ENCODE data around the gene CAVIN4.

The CAVIN4 gene

GRCh38 chr9:100580257-100580656 is 2.4 kb downstream of the CAVIN4 start:
- FAIRE-seq (no peak), DNase-seq (ENCODE audit: insufficient read length, low spot score) (no peak)
- TF ChIP-seq CTCF (IDR thresholded peaks at IDR 0.05; ENCODE audit: insufficient read depth, missing control alignments) = no peak

GRCh38 chr9:100581081-100581480 is 3.2 kb downstream of the CAVIN4 start:
- no peak for DNase-seq (ENCODE audit: insufficient read length, low spot score)
- no peak for FAIRE-seq
- no peak for TF ChIP-seq CTCF (IDR thresholded peaks at IDR 0.05; ENCODE audit: insufficient read depth, missing control alignments)

- DNase-seq (ENCODE audit: insufficient read length, low spot score) (no peak), FAIRE-seq (no peak)
- TF ChIP-seq CTCF (IDR thresholded peaks at IDR 0.05; ENCODE audit: insufficient read depth, missing control alignments) = no peak
Observed at GRCh38 chr9:100581661-100582060, 3.8 kb downstream of the CAVIN4 start.

- no peak for DNase-seq (ENCODE audit: insufficient read length, low spot score)
- FAIRE-seq = no peak
- no peak for TF ChIP-seq CTCF (IDR thresholded peaks at IDR 0.05; ENCODE audit: insufficient read depth, missing control alignments)
Observed at GRCh38 chr9:100583014-100583802, 5.3 kb downstream of the CAVIN4 start.

- no peak for DNase-seq (ENCODE audit: insufficient read length, low spot score)
- FAIRE-seq = no peak
- TF ChIP-seq CTCF (IDR thresholded peaks at IDR 0.05; ENCODE audit: insufficient read depth, missing control alignments) = no peak
Observed at GRCh38 chr9:100584951-100585350, 7.1 kb downstream of the CAVIN4 start.

GRCh38 chr9:100586093-100586492 is 8.2 kb downstream of the CAVIN4 start:
- TF ChIP-seq CTCF (IDR thresholded peaks at IDR 0.05; ENCODE audit: insufficient read depth, missing control alignments) = no peak

GRCh38 chr9:100587375-100587774 is 9.5 kb downstream of the CAVIN4 start:
- FAIRE-seq (no peak), DNase-seq (ENCODE audit: insufficient read length, low spot score) (no peak)
- TF ChIP-seq CTCF (IDR thresholded peaks at IDR 0.05; ENCODE audit: insufficient read depth, missing control alignments) = no peak

More at GRCh38 chr9:100586093-100586492, 8.2 kb downstream of the CAVIN4 start:
- DNase-seq (ENCODE audit: insufficient read length, low spot score) (no peak), FAIRE-seq (no peak)

Measured in D721Med (cell line).